GM19099 (cell line): ENCODE results near the gene STK26.

Experiments
- POLR2A ChIP-seq: IDR thresholded peaks from 3 replicates; pipeline ENCODE4 v1.6.1; 2011; ENCODE audit warnings: low read depth; ENCODE audit not compliant: insufficient read length; ENCODE audit errors: extremely low read depth

The STK26 gene

DNA sequence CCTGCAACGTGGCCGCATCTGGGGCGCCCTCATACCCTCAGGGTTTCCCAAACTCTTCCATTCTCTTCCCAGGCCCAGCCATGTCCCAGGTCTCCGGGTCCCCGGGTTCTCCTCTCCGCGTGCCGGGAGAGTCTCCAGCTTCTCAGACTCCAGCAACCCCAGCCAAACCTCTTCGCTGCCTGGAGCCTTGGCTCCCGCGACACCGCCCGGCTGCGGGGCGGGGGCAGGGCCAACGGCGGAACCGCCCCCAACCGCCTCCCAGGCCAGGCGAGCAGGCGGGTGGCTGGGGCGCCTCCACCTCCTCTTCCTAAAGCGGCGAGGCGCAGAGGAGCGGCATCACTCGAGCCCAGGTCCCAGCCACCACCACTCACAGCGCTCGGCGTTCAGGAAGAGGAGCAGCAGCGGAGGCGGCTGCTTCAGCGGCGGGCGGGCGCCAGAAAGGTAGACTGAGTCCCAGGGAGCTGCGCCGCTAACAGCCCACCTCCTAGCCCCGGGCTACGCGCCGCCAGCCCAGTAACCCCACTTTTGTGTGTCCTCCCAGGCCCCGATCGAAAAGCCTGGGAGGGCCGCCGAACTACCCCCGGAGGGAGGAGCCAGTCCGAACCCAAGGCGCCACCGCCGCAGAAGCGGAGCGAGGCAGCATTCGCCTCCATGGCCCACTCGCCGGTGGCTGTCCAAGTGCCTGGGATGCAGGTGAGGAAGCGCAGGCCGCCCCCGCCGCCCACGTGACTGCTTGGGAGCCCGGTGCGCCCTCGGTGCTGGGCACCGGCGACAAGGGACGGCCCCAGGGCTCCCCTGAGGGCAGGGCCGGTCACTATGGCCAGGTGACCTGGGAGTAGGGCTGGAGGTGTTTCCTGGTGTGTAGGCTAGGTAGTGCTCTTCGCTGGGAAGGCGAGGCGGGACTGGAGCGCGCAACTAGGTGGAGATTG lies at the start of gene STK26:
Gene STK26 (plus strand): TSS at position 336 of the 929 bp plus-strand sequence. CDS start 316 bp downstream, at position 652.
- TF ChIP-seq POLR2A = peak; percentile 83

DNA sequence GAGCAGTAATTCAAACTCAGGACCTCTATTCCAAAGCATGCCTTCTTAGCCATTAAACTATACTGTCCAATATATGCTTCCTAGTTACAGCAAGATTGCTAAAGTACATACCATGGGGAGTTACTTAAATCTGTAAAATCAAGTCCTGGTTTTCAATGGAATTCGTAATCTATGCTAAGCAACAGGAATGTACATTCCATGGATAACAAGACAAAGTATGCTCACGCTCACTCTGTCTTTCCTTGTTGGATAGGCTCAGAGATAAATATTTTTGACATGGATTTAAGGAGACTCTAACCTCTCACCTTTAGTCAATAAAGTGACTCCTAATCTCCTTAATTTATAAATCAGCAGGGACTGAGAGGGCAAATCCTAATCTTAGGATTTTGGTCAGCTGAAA lies 47.3 kb upstream of the STK26 start:
- TF ChIP-seq POLR2A = no peak

DNA sequence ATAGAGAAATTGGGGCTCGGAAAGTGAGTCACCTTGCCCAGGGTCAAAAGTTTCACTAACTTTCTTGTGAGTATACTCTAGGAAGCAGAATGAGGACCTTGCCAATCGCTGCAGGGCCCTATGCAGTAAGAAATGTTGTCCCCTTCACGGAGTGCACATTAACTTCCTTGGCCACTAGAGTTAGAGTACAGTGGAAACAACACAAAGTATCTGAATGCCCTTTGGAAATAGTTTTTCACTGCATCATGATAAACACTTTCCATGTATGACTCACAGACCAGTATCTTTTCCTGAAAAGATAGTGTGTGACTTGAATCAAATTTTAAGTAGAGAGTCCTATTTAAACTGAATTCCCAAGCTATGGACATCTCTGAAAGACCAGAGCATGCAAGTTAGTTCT lies 45.5 kb upstream of the STK26 start:
- TF ChIP-seq POLR2A = no peak

DNA sequence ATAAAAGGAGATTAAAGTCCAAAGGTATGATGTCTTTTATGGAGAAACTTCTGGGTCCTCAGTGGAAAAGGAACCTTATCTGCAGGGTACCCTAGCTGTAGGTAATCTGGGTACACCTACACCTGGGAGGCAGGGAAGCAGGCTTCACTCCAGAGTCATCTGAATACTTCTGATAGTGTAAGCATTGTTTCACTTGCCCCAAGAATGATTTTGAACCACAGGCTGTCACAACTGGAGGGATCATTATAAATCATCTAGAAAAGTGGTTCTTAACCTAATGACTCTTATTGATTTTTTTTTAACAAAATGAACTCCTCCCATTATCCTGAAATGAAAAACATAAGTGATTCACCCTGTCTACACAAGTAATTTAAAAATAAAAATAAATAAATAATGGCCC lies 44.0 kb upstream of the STK26 start:
- no peak for TF ChIP-seq POLR2A

DNA sequence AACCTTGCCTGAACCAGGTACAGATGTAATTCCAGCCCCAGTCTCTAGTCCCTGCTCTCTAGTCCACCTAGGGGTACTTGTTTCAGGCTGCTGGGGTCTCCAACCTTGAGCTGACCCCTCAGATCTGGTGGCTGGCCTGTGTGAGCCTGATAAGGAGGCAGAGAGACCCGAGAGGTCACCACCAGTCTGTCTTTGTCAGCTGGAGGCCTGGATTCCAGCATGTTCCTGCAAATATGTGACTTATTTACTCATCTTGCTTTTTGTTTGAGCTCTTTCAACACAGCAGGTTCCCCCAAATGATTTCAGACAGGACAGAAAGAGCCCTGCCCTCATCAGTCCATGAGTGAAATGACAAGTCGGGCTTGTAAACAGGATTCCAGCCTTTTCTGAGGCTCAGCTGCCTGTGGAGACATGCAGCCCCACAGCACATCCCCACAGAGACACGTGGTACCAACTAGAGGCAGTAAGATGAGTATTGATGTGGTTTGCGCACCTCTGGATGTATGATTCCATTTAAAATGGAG lies 37.5 kb upstream of the STK26 start:
- no peak for TF ChIP-seq POLR2A

DNA sequence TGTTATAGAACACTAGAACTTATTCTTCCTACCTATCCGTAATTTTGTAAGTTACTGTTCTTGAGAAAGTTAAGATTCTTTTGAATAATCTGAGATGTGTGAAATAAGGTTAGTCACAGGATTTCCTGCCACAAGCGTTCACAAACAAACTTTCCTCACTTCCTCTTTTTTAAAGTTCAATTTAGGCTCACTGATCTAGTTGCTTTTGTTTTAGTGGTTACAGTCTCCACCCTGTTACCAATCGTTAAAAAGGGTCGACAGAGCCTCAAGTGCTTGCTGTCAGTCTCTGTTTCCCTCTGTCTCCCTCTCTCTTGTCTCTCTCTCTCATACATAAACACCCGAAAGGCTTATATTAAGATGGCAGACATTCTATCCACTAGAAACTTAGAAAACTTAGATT lies 35.9 kb upstream of the STK26 start:
- TF ChIP-seq POLR2A = no peak

DNA sequence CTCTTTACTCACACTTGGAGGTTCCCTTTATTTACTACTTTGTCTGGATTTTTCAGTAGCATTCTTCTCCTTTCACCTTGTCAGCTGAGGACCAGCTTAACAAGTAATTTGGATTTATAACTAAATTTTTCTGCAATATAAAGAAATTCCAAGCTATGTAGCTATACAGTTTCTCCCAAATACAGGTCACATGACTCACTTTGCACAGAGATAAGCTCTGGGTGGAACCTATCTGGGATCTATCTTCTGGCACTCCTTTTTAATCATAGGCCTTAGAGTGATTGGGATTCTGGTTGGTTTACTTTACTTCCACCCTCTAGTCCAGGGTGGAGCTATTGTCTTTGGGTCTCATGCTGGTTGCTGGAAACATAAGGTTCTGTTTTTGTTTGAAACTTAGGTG lies 34.9 kb upstream of the STK26 start:
- TF ChIP-seq POLR2A = no peak

DNA sequence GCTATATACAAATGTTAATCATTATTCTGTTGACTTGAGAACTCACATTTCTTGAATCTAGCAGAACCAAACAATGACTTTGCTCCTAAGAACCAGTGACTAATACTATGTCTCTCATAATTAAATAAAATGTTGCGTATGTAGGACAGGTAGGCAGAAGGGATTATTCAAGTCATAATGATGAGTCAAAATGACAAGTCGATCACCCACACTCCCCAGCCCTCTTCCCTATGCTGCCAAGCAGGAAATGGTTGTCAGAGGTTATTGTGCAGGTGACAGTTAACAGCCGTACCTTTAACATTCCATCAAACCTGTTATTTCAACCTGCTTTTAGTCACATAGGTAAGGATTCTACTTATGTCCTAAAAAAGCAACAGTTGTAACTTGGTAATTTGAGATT lies 22.0 kb upstream of the STK26 start:
- TF ChIP-seq POLR2A = no peak

DNA sequence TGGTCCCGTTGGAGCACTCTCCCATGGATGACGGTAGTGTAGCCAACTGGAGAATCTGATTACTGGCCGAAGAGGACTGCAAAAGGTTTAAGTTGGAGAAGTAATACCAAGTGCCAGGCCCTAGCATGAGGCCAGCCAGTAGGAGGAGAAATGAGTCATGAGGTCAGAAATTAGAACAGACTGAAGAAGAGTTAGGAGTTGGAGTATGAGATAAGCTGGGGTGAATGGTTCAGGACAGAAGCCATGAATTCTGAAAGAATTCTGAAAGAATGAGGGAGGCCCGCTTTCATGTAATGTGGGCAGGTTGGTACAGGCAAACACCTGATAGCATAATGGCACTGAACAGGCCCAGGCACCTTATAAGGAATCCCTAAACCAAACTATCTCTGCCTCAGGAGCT lies 18.4 kb upstream of the STK26 start:
- TF ChIP-seq POLR2A = no peak

DNA sequence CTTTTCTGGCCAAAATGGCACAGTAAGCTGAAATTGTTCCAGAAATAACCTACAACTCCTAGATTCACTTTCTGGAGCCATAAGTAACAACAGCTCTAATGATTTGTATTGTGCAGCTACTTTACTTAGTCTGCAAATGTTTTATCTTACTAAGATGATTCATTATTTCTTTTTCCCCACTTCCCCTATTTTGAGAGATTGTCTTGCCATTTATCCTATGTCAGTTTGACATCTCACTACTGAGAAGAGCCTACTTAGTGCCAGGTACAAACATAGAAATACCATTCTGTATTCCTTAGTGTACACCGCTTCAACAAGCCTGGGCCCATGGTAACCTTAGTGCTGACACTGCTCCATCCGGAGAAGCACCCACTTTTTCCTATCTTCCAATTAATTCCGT lies 13.8 kb upstream of the STK26 start:
- TF ChIP-seq POLR2A = no peak

DNA sequence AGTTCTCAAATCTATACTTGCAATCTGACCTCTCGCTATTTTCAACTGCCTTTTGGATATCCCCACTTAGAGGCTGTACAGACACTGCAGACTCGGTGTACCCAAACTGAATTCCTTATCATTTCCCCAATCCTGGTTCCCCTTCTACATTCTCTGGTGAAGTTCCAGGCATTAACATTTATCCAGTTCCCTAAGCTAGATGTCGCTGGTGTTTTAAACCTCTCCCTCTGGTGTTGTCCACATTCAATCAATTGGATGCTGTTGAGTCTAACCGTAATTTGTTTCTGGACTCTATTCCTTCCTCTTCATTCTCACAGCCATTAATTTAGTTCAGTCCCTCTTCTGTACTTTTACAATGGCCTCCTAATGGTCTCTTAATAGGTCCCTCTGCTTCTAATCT lies 7.2 kb upstream of the STK26 start:
- no peak for TF ChIP-seq POLR2A

DNA sequence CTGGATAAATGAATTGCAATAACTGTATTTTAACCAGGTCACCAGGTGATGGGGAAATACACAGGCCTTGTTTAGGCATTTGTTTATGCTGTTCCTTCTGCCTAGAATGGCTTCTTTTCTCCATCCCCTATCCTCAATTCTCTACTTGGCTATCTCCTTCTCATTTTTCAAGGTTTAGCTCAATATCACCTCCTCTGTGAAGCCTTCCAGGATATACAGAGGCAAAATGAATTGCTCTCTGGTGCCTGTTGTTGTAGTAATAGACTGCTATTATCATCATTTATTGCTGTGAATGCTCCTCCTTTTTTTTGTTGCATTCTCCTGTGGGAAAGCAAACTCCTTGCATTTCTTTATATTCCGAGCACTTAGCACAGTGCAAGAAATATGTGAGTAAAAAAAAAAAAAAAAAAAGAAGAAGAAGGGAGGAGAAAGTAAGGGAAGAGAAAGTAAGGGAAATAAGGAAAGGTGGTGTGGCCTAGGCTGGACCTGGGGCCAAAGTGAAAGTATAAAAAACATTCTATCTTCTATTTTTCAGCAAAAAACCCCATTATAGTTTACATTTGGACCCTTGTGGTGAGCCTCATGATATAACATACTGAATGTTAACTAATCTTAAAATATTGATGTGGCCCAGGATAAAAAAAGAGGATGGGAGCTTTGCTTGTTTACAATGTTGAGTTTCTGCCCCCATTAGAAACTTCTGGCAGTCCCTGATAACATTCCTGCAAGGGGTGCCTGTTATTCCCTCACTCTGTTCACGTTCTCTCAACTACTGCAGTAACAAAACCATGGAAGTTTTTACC lies 6.3 kb upstream of the STK26 start:
- no peak for TF ChIP-seq POLR2A

DNA sequence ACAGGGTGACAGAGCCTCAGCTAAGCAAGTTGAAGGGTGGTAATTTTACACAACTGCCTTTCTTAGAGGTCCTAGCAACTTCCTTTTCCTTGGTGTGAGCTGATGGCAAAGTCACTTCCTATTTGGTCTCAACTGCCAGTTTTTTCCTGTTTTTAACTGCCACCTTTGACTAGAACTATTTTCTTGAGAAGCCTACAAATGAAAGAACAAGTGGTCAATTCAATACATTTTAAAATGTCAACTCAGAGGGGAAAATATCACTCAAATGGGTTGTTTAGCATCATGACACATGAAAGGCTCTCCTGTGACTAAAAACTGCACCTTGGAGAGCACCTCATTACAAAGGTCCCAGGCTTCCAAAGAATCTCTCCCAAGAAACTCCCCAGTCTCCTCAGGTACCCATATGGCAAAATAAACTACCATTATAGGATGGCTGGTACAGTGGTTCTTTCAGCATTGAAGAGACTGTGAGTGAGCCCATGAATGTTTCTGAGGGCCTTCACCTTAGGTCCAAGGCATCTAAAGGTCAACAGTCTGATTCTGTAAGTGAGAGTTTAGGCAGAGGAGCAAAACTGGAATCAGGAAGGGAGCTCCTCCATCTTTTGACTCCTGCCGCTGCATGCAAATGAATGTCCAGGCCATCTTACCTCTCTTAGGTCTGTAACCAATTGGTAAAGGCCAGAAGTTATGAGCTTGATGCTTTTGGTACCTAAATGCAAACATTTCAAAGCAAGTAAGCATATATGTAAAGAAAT lies 5.5 kb upstream of the STK26 start:
- TF ChIP-seq POLR2A = no peak

DNA sequence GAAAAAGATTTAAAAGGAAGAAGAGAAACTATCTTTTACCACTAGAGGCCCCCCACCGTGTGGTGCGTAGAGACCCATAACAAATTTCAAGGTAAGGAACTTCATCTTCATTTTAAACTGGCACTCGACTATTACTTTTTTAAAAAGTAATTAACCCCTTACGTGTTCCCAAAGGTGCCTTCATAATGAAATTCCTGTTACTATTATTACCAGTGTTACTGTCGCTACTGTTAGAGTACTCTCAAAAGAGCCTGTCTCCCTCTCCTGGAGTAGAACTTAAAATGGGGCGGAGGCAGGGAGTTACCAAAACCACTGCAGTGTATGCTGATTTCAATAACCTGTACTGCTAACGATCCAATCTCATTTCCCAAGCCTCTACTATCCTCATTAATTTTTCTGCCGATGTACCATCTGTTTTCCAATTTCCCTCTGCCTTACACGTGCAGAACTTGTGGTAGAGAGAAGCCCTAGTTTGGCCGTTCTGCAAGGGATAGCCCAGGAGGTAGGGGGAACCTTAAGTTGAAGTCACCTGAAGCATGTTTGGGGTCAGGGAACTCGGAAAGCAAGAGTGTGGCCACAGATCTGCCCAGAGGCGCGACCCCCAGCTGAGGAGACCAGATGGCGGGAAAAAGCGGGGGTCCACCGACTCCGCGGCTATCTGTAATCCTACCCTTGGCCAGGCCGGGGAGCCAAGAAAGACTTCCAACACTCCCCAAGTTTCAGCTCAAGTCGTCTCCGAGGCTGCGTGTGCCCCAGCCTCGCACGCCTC lies 720 bp upstream of the STK26 start:
- TF ChIP-seq POLR2A = no peak
